ENCODE data around the gene CACHD1.
"Not testable (repeated sequence)": the region's sequence is repeated elsewhere in the genome, so short reads cannot be mapped to it uniquely, and the experiment has no call there.

Gene CACHD1

GRCh38 chr1:64598100-64598571 lies 128.2 kb downstream of the CACHD1 start:
- DNase-seq: peak; percentile 83

DNA sequence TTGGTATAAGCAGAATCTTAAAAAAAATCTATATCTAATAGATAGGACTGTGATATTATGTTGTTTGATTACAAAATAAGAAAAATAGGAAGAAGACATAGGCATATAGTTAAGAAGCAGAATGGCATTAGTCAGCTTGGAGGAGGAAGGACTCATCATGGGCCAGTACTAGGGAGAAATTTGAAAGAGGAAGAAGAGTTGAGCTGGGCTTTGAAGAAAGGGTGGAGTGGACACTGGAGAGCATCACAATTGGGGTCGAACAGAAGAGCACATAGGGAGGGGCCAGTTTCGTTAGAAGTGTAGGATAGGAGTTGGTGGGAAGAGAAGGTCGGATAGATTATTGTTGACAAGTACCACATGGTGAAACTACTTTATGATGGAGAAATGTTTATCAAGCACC lies 129.3 kb downstream of the CACHD1 start:
- no peak for DNase-seq

GRCh38 chr1:64601207-64601606 lies 131.3 kb downstream of the CACHD1 start:
- no peak for DNase-seq

DNA sequence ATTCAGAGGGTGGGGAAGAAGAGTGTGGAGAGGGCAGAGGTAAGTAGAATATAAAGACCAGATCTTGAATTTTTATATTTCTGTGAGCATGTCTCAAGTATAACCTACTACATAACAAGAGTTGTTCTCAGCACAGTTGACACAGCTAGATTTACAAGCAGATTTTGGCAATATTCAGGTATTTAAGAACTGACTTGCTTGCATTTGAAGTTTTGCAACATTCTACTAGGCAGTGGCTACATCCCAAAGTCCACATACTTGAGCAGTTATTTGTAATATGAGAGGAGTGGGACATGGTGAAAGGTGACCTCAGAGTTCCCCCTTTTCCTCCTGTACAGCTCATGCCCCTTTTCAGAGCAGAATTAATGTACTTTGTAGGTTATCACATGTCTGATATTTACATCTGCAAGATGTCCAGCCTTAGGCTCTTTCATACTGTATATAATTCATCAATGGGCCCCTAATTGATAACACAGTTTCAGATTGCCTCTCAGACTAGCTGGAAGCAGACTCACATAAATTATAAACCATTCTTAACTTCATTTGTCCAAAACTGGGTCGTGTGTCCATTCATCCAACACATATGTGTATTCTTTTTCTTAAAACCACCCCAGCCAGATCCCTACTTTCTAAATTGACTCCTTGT lies 138.2 kb downstream of the CACHD1 start:
- peak; percentile 46 for DNase-seq

GRCh38 chr1:64608651-64609048 lies 138.7 kb downstream of the CACHD1 start:
- no peak for DNase-seq

DNA sequence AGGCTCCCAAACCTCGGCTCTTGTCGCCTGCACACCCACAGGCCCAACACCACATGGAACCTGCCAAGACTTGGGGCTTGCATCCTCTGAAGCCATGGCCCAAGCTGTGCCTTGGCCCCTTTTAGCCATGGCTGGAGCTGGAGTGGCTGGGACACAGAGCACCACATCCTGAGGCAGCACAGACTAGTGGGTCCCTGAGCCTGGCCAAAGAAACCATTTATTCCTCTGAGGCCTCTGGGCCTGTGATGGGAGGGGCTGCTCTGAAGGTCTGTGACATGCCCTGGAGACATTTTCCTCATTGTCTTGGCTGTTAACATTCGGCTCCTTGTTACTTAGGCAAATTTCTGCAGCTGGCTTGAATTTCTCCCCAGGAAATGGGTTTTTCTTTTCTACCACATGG lies 141.0 kb downstream of the CACHD1 start:
- not testable (repeated sequence) for DNase-seq

DNA sequence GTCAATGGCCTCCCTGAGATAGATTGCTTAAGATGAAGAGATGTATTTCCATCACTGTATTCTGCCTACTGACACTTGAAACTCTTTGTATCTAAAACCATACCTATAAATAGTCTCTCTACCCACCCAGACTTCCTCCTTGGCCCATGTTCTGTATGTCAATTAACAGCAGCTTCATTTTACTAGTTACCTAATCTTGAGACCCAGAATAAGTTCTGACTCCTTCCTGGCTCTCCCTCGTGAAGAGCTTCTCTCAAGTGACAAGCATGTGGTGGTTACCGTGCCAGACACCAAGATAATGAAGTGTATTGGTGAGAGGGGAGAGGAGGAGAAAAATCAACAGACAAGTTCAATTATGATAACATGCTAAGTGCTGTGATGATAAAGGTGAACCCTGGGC lies 146.1 kb downstream of the CACHD1 start:
- no peak for DNase-seq

DNA sequence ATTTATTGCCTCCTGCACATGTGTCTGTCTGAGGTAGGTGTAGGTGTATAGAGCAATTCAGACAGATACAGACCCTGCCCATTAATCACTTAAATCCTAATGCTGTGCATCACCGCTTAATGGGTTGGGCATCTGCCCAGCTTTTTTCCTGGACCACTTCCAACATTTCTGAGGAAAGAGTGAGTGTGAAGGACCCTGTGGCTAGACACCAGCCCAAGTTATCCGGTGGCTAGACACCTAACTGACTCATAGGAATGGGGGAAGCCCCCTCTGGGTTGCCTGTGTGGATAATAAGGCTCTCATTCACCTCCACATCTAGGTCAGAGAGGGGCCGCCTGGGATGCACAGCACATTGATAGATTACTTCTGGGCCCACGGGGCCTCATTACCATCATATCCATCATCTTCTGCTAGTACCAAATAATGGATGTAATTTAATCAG lies 153.8 kb downstream of the CACHD1 start:
- peak; percentile 93 for DNase-seq

- peak; percentile 88 for DNase-seq
Observed at GRCh38 chr1:64624218-64624713, 154.3 kb downstream of the CACHD1 start.

DNA sequence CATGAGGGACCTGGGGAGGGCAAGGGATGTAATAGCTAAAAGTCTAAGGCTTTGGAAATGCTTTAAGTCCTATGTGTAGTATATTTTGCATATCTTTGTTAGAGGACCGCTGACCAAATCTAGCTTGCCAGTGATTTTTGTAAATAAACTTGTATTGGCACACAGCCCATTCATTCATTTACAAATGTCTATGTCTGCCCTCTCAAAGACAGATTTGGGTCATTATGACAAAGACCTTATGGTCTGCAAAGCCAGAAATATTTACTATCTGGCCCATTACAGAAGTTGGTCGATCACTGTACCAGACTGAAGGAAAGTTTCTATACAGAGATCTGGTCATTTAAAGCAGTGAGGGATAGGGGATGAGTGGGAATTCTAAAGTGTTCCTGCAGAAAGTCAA lies 154.9 kb downstream of the CACHD1 start:
- no peak for DNase-seq

GRCh38 chr1:64630611-64631010 lies 160.7 kb downstream of the CACHD1 start:
- no peak for DNase-seq

GRCh38 chr1:64631346-64632034 lies 161.6 kb downstream of the CACHD1 start:
- no peak for DNase-seq

GRCh38 chr1:64632936-64633335 lies 163.0 kb downstream of the CACHD1 start:
- no peak for DNase-seq

- DNase-seq: no peak
Observed at GRCh38 chr1:64645735-64646134, 175.8 kb downstream of the CACHD1 start.

DNA sequence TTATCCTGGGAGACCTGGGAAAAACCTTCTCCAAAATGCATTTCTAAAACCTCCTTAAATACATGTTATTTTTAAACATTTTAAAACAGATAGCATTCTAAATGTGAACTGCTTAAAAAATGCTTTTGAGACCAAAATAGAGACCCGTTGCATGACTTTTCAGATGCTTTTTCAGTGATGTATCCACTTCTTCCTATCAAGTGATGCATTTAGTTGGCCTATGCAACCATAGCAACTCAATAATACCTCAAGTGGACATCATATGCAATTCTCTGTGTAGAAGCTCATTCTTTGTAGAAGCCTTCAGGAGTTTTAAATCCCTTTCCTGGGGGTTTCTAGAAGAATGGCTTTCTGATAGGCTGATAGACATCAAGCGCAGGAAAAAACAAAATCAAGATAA lies 180.5 kb downstream of the CACHD1 start:
- DNase-seq: no peak

GRCh38 chr1:64651841-64652240 lies 181.9 kb downstream of the CACHD1 start:
- DNase-seq: no peak

DNA sequence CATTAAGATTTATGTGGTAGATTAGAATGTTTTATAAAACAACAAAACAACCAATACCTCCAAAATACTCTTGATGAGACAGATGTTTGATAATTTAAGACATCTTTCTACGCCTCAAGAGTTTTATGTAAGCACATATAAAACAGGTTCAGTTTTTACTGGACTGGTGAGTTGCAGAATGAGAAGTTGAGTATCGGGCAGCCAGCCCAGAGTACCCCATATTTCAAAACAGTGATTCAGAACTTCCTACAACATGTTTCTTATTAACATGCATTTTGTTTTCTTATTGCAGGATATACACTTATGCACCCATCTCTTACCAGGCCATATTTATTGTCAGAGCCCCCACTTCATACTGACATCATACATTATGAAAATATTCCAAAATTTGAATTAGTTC lies 183.5 kb downstream of the CACHD1 start:
- DNase-seq: no peak

DNA sequence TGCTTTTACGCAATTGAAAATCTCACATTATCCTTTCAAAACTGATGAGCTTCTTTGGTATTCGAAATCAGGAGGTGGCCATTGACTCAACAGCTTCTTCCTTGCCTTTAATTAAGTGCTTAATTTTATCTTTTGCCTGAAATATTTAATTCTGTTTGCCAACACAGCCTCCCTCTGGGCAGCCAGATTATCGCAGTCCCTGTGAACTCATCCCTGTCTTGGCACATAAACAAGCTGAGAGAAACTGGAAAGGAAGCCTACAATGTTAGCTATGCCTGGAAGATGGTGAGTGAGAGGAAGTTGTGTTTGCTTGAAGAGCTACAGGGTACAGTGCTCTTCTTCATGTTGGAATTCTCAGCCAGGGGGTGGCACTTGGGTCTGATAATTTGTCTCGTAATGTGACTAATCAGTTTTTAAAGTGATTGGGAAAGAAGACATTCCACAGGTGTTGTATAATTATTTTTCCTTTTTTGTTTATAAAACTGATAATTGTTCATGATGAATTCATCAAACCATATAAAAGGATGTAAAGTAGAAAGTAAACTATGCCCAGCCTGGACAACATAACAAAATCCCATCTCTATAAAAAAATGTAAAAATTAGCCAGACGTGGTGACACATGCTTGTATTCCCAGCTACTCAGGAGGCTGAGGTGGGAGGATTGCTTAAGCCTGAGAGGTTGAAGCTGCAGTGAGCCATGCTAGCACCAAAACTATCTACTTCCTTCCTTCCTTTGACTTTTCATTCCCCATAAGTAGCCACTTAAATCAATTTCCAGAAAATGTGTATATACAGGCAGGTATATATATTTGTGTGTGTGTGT lies 184.8 kb downstream of the CACHD1 start:
- DNase-seq: no peak

DNA sequence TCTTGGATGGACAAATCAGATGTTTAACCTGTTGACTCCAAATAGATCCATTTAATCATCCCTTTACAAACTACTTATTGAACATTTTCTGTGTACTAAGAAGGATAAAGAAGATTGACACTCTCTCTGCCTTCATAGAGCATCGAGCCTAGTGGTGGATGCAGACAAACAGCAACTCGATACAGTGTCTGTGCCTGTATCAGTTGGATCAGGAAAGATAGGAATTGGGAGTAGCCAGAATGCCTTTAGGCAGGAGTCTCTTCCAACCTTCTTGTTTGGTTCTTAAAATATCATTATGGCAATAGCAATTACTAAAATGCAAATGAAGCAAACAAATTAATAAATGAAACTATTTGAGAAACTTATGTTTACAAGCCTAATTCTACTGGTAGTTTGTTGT lies 185.9 kb downstream of the CACHD1 start:
- no peak for DNase-seq

- no peak for DNase-seq
Observed at GRCh38 chr1:64659478-64660138, 189.7 kb downstream of the CACHD1 start.

DNA sequence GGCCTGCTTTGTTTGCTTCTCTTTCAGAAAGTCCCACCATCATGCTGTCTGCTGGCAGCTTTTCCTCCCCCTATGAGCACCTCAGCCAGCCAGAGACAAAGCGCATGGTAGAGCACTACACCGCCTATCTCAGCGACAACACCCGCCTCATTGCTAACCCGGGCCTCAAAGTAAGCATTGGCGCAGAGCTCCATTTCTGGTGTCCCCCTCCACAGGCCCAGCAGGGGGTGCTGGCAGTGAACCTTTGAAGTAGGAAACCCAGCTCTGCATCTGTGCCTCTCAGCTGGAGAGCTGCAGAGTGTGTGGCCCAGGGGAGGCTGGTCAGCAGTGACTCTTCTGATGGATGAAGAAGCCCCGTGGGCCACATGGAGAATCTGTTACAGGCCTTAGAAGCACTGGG lies 193.7 kb downstream of the CACHD1 start:
- peak; percentile 30 for DNase-seq

- DNase-seq: no peak
Observed at GRCh38 chr1:64664299-64664698, 194.4 kb downstream of the CACHD1 start.

GRCh38 chr1:64669098-64669675 lies 199.3 kb downstream of the CACHD1 start:
- no peak for DNase-seq
